ENCODE measurements around the gene HTR3D. TPM values are rescaled to one million over a fixed set of nuclear protein-coding genes. Genes with fewer than 3 reads are reported as not detected.

Gene HTR3D
- total and polyA plus RNA-seq, 10 of the 15 experiments (the other 5 are each of a cell fraction or from before 2014, with no cell fraction given), result not detected

GRCh38 chr3:184015381-184016019 is 16.0 kb upstream of the HTR3D start:
- H2AFZ ChIP-seq (ENCODE audit: control insufficient read depth, low read depth, low read length), result no peak overlapping the region
- no peaks in the 10 kb centered on the region for H4K20me1 ChIP-seq (ENCODE audit: control insufficient read depth, insufficient read depth)
- H3K4me2 ChIP-seq (ENCODE audit: control insufficient read depth, insufficient read depth), result no peak overlapping the region
- DNase-seq (ENCODE audit: low read depth, low spot score) (no peak), FAIRE-seq (no peak), ATAC-seq (no peak)
- TF ChIP-seq USF2 (IDR thresholded peaks at IDR 0.05; ENCODE audit: borderline replicate concordance, low read depth, low read length) (no peak), ZNF384 (IDR thresholded peaks at IDR 0.05; ENCODE audit: borderline replicate concordance, low read depth, low read length) (no peak), CUX1 (IDR thresholded peaks at IDR 0.05; ENCODE audit: insufficient replicate concordance, low read depth, low read length) (no peak), SP1 (IDR thresholded peaks at IDR 0.05; ENCODE audit: low read depth, low read length) (no peak), IRF5 (IDR thresholded peaks at IDR 0.05; ENCODE audit: borderline replicate concordance) (no peak), SMAD5 (IDR thresholded peaks at IDR 0.05; ENCODE audit: low read depth) (no peak)
- no peaks in the 10 kb centered on the region for H3K36me3 ChIP-seq (ENCODE audit: control insufficient read depth in 2 of 2, insufficient read depth in 2 of 2, low read length in 1 of 2)
- ChIA-PET RAD21 (ENCODE audit: unreplicated experiment) (interaction anchor here (0.6 to 5.7 kb wide), 7 partner anchors 9 to 133 kb away, joined by 3 to 42 read pairs (median 7); partner anchors contain the start of gene PARL), POLR2A (interaction anchor here (0.6 to 1.0 kb wide), 2 partner anchors 12 to 116 kb away, joined by 3 read pairs; no protein-coding TSS in a partner anchor), SMC1A (ENCODE audit: uncharacterized antibody, unreplicated experiment) (interaction anchor here (0.9 to 3.1 kb wide), 9 partner anchors 8 to 119 kb away, joined by 3 to 32 read pairs (median 5); no protein-coding TSS in a partner anchor), CTCF (interaction anchor here (0.6 to 5.0 kb wide), 14 partner anchors 9 to 590 kb away, joined by 3 to 84 read pairs (median 4); partner anchors contain the start of gene PARL)
- no peaks in the 10 kb centered on the region for H3K79me2 ChIP-seq (ENCODE audit: control insufficient read depth, insufficient read depth, low read length)
- H3K4me3 ChIP-seq, result no peak overlapping the region
- no peaks in the 10 kb centered on the region for H3K27me3 ChIP-seq (replicated peaks in 1 of 2; ENCODE audit: control insufficient read depth in 2 of 2, insufficient read depth in 2 of 2, low read length in 1 of 2)
- in situ Hi-C loops (cut with MboI) (loop anchor here (5.0 kb wide), 1 partner anchor 123 kb away; no protein-coding TSS in a partner anchor), intact Hi-C loops (cut with micrococcal nuclease; ENCODE audit: unreplicated experiment) (loop anchor here (2.0 to 10.0 kb wide), 2 partner anchors 111 to 239 kb away; no protein-coding TSS in a partner anchor)
- BruUV-seq (replicated peaks), result no TSS peak
- no peak overlapping the region for H3K9ac ChIP-seq (ENCODE audit: control insufficient read depth, insufficient read depth, low read length)
- H3K4me1 ChIP-seq (ENCODE audit: control insufficient read depth, insufficient read depth, low read length), result peaks cover 6% of the 10 kb centered on the region
- H3K27ac ChIP-seq (ENCODE audit: control insufficient read depth, insufficient read depth), result no peak overlapping the region
- WGBS (ENCODE audit: insufficient coverage, insufficient replicate concordance, low lambda C conversion rate, missing lambda C conversion rate), result 84% methylated on average over 10 of the region's 10 CpGs
- no peaks in the 10 kb centered on the region for H3K9me3 ChIP-seq (replicated peaks; ENCODE audit: control insufficient read depth, insufficient read depth, low read length)
